Renal pelvis (tissue), 12 donors: ENCODE measurements around the gene ASNSD1. TPM values are rescaled to one million over a fixed set of nuclear protein-coding genes. Genes with fewer than 3 reads are reported as not detected.

Experiments used
- DNase-seq: peaks from one replicate; pipeline ENCODE4 v3.0.0-alpha.2; 2013
- long read RNA-seq, 16 experiments: transcript quantifications; one replicate each; lab custom pipeline, GENCODE V29; 2026
- polyA plus RNA-seq, 3 donors: library from polyadenylated mRNA; unstranded; fragments of 120-200 nt; gene quantifications; one replicate each; pipeline ENCODE4 v1.2.1, GENCODE V29; 2013; ENCODE audit not compliant: insufficient read length in 3 of 3

Gene ASNSD1
- 10 to 100 TPM; 53.6 to 55.0 (median 53.7) TPM for polyA plus RNA-seq
- long read RNA-seq, donor 1, transcript ASNSD1-209 (4 exons, 581 nt) = minor isoform, 11 of 33 reads
- long read RNA-seq, donor 1, transcript ASNSD1-201 (6 exons, 2,450 nt) = major isoform, 14 of 33 reads
- long read RNA-seq, donor 1, partial matches to known transcripts = 6 of 33 reads
- long read RNA-seq, donor 1, other reads (novel, unspliced or antisense) = 0 of 33 reads
- long read RNA-seq, donor 2, transcript ASNSD1-209 (4 exons, 581 nt) = minor isoform, 11 of 50 reads
- long read RNA-seq, donor 2, transcript ASNSD1-201 (6 exons, 2,450 nt) = major isoform, 16 of 50 reads
- long read RNA-seq, donor 2, partial matches to known transcripts = 17 of 50 reads
- long read RNA-seq, donor 2, other reads (novel, unspliced or antisense) = 6 of 50 reads
- long read RNA-seq, donor 3, transcript ASNSD1-201 (6 exons, 2,450 nt) = major isoform, 15 of 32 reads
- long read RNA-seq, donor 3, transcript ASNSD1-209 (4 exons, 581 nt) = minor isoform, 5 of 32 reads
- long read RNA-seq, donor 3, partial matches to known transcripts = 11 of 32 reads
- long read RNA-seq, donor 3, other reads (novel, unspliced or antisense) = 0 of 32 reads
- long read RNA-seq, donor 4, transcript ASNSD1-209 (4 exons, 581 nt) = minor isoform, 13 of 55 reads
- long read RNA-seq, donor 4, transcript ASNSD1-201 (6 exons, 2,450 nt) = major isoform, 14 of 55 reads
- long read RNA-seq, donor 4, partial matches to known transcripts = 26 of 55 reads
- long read RNA-seq, donor 4, other reads (novel, unspliced or antisense) = 0 of 55 reads
- long read RNA-seq, donor 5, transcript ASNSD1-209 (4 exons, 581 nt) = major isoform, 8 of 19 reads
- long read RNA-seq, donor 5, transcript ASNSD1-201 (6 exons, 2,450 nt) = minor isoform, 5 of 19 reads
- long read RNA-seq, donor 5, partial matches to known transcripts = 0 of 19 reads
- long read RNA-seq, donor 5, other reads (novel, unspliced or antisense) = 5 of 19 reads
- long read RNA-seq, donor 6, transcript ASNSD1-209 (4 exons, 581 nt) = minor isoform, 8 of 38 reads
- long read RNA-seq, donor 6, transcript ASNSD1-201 (6 exons, 2,450 nt) = major isoform, 14 of 38 reads
- long read RNA-seq, donor 6, partial matches to known transcripts = 14 of 38 reads
- long read RNA-seq, donor 6, other reads (novel, unspliced or antisense) = 0 of 38 reads
- long read RNA-seq, donor 7, transcript ASNSD1-201 (6 exons, 2,450 nt) = major isoform, 15 of 48 reads
- long read RNA-seq, donor 7, transcript ASNSD1-209 (4 exons, 581 nt) = minor isoform, 11 of 48 reads
- long read RNA-seq, donor 7, partial matches to known transcripts = 14 of 48 reads
- long read RNA-seq, donor 7, other reads (novel, unspliced or antisense) = 5 of 48 reads
- long read RNA-seq, donor 8, partial matches to known transcripts = 0 of 13 reads
- long read RNA-seq, donor 8, other reads (novel, unspliced or antisense) = 5 of 13 reads
- long read RNA-seq, donor 9, transcript ASNSD1-201 (6 exons, 2,450 nt) = major isoform, 11 of 32 reads
- long read RNA-seq, donor 9, transcript ASNSD1-209 (4 exons, 581 nt) = minor isoform, 7 of 32 reads
- long read RNA-seq, donor 9, partial matches to known transcripts = 14 of 32 reads
- long read RNA-seq, donor 9, other reads (novel, unspliced or antisense) = 0 of 32 reads
- long read RNA-seq, donor 10, transcript ASNSD1-209 (4 exons, 581 nt) = major isoform, 9 of 25 reads
- long read RNA-seq, donor 10, transcript ASNSD1-201 (6 exons, 2,450 nt) = minor isoform, 7 of 25 reads
- long read RNA-seq, donor 10, partial matches to known transcripts = 8 of 25 reads
- long read RNA-seq, donor 10, other reads (novel, unspliced or antisense) = 0 of 25 reads
- long read RNA-seq, donor 11, transcript ASNSD1-201 (6 exons, 2,450 nt) = major isoform, 8 of 17 reads
- long read RNA-seq, donor 11, transcript ASNSD1-209 (4 exons, 581 nt) = major isoform, 8 of 17 reads
- long read RNA-seq, donor 11, partial matches to known transcripts = 0 of 17 reads
- long read RNA-seq, donor 11, other reads (novel, unspliced or antisense) = 0 of 17 reads
- long read RNA-seq, donor 12, transcript ASNSD1-209 (4 exons, 581 nt) = minor isoform, 11 of 46 reads
- long read RNA-seq, donor 12, transcript ASNSD1-201 (6 exons, 2,450 nt) = major isoform, 14 of 46 reads
- long read RNA-seq, donor 12, partial matches to known transcripts = 12 of 46 reads
- long read RNA-seq, donor 12, other reads (novel, unspliced or antisense) = 6 of 46 reads
- long read RNA-seq, donor 13, transcript ASNSD1-201 (6 exons, 2,450 nt) = major isoform, 7 of 17 reads
- long read RNA-seq, donor 13, partial matches to known transcripts = 6 of 17 reads
- long read RNA-seq, donor 13, other reads (novel, unspliced or antisense) = 0 of 17 reads
- long read RNA-seq, donor 14 = 0 reads
- long read RNA-seq, donor 15, transcript ASNSD1-201 (6 exons, 2,450 nt) = major isoform, 13 of 28 reads
- long read RNA-seq, donor 15, transcript ASNSD1-209 (4 exons, 581 nt) = minor isoform, 5 of 28 reads
- long read RNA-seq, donor 15, partial matches to known transcripts = 10 of 28 reads
- long read RNA-seq, donor 15, other reads (novel, unspliced or antisense) = 0 of 28 reads
- long read RNA-seq, donor 16, transcript ASNSD1-209 (4 exons, 581 nt) = major isoform, 11 of 40 reads
- long read RNA-seq, donor 16, transcript ASNSD1-201 (6 exons, 2,450 nt) = major isoform, 11 of 40 reads
- long read RNA-seq, donor 16, partial matches to known transcripts = 18 of 40 reads
- long read RNA-seq, donor 16, other reads (novel, unspliced or antisense) = 0 of 40 reads

DNA sequence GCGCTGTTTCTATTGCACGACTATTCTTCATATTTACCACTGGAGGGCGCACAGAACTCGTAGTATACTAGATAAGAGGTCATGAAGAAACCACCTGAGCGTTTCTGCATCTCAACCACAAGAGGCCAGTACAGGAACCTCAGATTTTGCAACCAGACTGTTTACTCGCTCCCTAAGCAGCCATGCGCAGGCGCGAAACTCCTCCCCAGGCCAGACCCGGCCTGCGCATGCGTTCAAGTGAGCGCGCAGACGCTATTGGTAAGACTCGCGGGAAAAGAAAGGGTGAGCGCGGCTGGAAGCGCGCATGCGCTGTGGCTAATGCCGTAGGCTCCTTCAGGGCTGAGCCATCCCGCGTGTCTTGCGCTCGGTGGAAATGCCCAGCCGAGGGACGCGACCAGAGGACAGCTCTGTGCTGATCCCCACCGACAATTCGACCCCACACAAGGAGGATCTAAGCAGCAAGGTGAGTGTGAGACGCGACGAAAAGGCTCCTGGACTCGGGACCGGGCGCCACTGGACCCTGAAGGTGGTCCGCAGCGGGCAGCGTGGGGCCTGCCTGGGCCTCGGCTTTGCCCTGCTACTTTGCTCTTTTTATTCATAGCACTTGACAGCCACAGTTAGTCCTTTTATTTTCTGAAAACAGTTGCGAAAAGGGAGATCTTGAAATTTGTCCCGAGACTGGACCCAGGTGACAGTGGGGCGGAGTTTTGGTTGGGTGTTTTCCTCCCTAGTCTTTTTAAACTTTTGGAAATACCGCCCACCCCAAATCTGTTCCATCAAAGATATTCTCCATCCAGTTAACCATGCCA lies at the start of gene ASNSD1:
ASNSD1 (plus strand) TSS at position 312 of the 809 bp plus-strand sequence. CDS start 4,674 bp downstream, outside the sequence.
- peak; percentile 99 for DNase-seq

DNA sequence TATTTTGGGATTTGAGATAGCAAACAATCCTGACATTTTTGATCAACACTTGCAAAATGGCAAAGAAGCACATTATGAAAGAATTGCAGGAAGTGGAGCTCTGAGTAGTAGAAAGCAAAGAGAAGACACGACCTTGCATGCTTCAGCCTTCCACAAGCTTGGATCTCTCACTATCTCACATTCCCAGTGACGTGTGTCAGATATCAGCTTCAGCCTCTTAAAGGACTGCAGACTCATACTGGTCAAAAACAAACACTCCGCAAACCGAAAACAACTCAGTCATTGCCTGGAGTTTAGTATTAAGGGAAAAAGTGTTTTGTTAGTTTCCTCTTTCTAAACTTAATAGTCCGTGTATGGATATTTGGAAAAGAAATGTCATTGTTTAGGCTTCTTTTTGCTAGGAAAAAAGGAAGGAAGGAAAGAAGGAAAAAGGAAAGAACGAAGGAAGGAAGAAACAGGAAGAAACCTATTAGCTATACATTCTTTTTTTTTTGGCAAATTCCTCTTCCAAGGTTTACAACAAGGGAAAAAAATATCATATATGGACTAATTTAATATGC lies 48.1 kb upstream of the ASNSD1 start:
- DNase-seq = peak; percentile 58

DNA sequence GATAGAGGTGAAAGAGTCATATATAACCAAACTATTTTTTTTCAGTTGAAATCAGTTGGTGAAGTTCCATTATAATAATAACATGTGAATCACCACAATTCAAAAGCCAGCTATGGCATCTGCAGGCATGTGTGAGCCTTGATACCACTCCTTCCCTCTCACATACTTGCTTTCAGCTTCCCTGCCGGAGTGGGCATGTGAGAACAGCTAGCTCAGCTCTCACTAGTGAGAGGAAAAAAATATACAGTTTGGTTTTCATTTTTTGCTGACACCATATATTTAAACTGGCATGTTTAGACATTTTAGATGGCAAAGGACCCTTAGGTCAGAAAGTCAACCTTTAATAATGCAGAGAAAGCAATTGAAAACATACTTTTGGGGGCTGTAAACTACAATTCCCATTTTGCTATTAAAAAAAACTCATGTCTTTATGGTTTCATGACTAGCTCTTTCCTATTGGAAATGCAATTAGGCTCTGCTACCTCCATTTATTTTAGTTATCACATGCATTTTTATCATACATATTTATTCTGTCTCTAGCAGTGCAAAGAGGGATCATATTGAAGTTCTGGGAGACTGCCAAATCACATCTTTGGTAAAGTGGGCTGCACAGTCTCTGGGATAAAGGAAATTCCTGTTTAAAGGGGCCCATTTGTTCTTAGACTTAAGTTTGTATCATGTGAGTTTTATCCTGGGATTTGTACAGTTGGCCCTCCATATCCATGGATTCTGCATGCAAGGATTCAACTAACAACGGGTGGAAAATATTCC lies 47.4 kb upstream of the ASNSD1 start:
- DNase-seq = no peak

DNA sequence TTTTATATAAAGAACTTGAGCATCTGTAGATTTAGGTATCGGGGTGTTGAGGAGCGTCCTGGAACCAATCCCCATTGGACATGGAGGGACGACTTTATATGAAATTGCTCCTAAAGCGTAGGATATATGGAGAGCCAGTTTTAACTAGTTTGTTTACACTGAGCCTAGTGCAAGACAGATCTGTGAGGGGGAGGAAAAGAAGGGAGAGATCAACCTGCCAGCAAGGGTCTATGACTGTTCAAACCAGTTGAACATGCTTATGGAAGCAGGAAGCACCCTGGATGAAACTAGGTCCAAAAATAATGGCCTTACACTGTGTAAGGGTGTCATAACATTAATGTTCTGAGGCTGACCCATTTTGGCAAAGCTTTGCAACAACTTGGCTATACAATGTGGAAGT lies 46.7 kb upstream of the ASNSD1 start:
- DNase-seq = no peak

DNA sequence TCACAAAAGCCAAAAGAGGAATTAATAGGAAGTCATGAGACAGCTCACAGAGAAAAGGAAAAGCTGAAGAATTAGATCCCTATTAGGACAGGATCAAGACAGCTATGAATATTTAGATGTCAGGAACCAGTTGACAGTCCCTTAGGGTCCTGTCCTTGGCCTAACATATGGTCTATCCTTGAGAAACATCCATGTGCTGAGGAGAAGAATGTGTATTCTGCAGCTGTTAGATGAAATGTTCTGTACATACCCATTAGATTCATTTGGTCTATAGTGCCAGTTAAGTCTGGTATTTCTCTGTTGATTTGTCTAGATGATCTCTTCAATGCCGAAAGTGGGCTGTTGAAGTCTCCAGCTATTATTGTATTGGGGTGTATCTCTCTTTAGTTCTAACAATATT lies 43.1 kb upstream of the ASNSD1 start:
- DNase-seq = no peak

DNA sequence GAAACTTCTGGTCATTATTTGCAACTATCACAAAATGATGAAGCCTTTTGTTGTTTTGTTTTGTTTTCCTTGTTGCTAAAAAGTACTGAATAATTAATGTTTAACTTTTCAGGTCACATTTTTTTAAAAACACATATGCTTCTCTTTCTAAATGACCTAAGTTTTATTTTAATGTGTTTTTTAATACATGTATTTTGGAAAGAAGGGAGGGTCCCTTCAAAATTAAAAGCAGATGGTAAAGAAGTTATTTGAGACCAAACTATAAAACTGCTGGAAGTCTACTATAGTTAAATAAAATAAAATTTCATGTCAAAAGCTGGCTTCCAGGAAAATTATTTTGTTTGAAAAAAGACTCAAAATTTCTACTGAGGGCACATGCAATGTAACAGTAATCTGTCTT lies 39.5 kb upstream of the ASNSD1 start:
- DNase-seq = no peak

DNA sequence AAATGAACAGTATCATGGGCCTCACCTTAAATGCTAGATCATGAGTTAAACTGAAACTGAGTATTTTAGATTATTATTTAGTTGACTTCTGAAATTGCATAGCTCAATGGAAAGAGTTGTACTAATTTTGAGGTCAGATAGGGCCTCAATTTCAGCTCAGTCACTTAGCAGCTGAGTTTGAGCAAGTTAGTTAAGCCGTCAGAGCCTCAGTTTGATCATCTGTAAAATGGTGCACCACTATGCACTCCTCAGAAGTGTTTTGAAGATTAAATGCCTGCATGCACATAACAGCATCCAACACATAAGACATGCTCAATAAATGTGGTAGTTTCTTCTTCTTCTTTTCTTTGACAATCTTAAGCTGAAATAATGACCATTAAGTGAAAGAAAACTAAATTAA lies 38.2 kb upstream of the ASNSD1 start:
- DNase-seq = no peak

DNA sequence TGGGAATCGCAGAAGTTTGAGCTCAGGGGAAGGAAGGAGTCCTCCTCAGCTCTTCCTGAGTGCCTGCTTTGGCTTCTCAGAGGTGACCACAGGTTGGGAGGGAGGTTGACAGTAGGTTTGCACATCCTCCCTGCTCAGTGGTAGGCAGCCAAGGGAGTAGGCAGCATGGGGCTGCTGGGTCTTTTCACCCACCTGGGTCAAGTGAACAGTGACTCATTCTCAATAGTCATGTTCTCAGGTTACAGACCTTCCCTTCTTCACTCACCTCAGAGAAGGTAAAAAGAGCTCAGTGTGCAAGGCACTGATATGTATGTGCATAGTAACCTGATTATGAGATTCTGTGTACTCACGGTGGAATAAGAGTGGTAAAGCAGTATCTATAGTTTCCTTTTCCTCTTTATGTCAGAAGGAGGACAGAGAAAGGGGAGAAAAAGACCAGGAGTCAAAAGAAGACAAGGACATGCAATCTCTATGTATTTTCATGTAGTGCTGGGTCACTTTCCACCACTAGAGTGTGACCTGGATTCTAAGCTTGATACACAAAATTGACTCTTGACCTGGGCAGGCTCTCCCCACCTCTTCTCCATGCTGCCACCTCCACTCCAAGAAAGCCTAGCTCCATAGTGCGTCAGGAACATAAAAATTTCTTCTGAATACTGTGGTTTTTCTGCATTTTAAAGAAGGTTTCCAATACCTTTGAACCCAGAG lies 36.5 kb upstream of the ASNSD1 start:
- no peak for DNase-seq

DNA sequence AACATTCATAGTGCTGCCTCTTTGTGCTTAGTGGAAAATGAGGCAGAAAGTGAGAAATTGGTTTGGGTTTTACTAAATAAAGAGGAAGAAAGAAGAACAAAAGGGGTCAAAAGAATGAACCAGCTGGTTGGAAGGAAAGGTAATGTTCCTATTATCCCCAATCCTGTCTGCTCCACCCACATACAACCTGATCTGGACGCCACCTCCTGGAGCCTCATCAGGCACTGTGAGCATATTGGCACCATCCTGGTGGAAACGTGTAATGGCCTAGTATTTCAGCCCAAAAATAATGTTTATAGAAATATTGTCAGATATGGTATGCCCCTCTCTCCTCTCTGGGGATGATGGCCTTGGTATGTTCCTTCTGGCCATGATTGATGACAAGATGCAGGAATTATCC lies 35.6 kb upstream of the ASNSD1 start:
- no peak for DNase-seq

DNA sequence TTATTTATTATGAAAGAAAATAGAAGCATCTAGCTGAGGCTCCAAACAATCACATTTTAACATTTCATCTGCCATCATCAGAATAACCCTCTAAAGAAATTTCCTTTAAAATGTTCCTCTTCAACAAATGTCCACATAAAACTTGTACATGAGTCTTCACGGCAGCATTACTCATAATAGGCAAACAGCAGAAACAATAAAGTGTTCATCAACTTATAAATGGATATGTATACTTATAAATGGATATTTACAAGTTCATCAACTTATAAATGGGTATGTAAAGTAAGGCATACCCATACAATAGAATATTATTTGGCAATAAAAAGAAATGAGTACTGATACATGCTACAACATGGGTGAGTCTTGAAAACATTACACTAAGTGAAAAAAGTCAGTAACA lies 33.5 kb upstream of the ASNSD1 start:
- DNase-seq = no peak

DNA sequence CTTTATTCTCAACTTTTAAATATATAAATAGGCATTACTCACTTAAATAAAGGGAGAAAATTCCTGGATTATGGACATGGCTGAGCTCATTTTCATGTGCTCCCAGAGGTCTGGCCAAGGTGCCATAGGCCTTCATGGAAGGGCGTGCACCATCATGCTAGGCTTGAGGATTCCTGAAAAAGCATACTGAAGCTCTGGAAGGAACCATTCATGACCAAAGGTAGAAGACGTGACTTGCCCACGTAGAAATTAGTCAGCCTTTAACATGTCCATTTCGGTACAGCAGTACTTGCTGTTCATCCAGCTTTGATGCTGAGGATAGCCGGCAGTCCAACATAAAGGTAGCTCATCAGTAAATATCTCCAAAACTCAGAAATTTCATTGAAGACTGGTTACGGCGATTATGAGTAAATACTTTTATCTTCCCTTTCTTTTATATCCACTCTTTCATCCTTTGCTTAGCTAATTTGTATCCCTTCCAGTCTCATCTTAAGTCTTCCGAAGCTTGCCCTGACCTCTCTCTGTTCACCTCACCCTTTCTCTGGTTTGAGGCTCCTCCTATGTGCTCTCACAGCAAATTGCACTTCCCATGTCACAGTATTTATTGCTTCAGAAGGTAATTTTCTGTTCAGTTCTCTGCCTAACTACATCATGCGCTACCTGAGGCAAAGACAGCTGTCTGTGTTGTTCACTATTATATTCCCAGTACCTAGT lies 32.3 kb upstream of the ASNSD1 start:
- DNase-seq = no peak

DNA sequence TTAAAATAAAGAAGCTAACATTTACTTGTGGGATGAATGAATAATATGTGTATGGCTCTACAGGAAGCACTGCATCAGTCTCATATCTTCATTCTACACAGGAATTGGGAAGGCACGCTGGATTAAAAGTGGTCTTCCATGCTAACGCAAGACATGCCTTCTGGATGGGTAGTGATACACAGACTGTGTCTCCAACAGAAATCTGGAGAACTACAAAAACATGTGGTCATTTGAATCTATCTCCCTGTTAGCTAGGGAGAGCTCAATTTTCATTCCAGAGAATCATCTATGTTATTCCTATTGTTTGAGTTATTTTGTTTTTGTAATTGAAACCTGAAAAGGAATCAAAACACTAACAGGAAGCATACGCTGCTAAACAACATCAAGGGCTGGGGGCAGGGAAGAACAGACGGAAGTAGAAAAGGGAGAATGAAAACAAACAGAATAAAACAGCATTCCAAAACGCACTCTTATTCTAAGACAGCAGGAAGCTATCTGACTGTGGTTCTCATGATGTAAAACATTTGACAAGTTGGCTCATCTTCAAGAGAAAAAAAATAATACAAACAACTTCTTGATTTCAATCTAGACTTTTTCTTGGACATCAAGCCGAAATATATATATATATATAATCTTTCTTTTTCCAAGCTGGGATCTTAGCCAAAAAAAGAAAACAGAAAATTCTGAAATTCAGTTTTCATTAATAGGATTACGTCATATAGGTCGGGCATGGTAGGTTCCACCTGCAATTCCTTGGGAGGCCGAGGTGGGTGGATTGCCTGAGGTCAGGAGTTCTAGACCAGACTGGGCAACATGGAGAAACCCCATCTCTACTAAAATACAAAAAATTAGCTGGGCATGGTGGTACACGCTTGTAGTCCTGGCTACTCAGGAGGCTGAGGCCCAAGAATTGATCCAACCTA lies 31.5 kb upstream of the ASNSD1 start:
- peak; percentile 52 for DNase-seq

DNA sequence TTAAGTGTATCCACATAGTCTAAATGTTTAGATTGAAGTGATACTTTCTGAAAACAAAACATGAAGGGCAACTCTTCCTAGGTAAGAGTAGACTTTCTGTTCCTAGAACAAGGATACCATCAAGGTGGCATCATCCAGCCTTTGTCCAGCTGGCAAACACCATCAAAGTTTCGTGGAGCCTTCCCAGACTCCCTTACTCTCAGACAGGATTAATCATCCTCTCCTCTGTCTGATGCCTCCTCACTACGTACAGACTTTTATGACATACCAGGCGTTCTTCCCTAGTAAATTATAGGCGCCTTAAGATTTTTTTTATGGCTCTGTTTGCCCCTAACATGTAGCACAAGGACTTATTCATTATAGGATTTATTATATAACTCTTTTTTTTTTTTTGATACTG lies 29.4 kb upstream of the ASNSD1 start:
- DNase-seq = no peak

DNA sequence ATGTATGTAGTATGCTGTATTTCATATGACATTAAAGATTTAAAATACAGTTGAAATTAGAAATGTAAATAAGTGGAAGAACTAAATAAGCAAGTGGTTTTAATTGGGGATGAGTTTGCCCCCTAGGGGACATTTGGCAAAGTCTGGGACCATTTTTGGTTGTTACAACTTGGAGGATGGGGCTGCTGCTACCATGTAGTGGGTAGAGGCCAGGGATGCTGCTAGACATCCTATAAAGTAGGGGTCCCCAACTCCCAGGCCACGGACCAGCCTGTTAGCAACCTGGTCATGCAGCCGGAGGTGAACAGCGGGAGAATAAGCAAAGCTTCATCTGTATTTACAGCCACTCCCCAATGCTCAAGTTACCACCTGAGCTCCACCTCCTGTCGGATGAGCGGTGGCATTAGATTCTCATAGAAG lies 27.9 kb upstream of the ASNSD1 start:
- no peak for DNase-seq
